ENCODE results near the gene SMURF2.
A peak's percentile ranks its signal among the peaks of the same experiment; 100 is the strongest.

Gene SMURF2

GRCh38 chr17:64519601-64520000 lies 142.5 kb downstream of the SMURF2 start:
- DNase-seq: no peak
- TF ChIP-seq, protein P1, sequence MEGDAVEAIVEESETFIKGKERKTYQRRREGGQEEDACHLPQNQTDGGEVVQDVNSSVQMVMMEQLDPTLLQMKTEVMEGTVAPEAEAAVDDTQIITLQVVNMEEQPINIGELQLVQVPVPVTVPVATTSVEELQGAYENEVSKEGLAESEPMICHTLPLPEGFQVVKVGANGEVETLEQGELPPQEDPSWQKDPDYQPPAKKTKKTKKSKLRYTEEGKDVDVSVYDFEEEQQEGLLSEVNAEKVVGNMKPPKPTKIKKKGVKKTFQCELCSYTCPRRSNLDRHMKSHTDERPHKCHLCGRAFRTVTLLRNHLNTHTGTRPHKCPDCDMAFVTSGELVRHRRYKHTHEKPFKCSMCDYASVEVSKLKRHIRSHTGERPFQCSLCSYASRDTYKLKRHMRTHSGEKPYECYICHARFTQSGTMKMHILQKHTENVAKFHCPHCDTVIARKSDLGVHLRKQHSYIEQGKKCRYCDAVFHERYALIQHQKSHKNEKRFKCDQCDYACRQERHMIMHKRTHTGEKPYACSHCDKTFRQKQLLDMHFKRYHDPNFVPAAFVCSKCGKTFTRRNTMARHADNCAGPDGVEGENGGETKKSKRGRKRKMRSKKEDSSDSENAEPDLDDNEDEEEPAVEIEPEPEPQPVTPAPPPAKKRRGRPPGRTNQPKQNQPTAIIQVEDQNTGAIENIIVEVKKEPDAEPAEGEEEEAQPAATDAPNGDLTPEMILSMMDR (IDR thresholded peaks at IDR 0.05): no peak
- peaks cover 86 to 97% (median 93%) of the 10 kb centered on the region in 3 donors for H3K36me3 ChIP-seq

DNA sequence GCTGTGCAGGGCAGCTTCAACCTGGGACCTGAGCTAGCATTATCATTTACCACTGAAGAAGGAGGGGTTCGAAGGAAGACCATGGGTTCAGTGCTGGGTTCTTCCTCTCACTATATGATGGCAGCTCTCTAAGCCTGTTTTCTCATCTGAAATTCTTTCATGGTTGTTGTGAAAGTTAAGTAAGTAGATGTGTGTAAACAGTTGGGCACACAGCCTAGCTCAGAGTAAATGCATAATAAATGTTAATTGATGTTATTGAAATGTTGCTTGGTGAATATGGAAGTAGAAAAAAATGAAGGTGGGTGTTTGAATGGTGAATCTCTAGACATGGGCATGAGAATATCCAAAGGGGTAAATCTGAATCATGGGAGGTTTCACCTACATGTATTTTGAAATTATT lies 146.3 kb downstream of the SMURF2 start:
- Histone ChIP-seq H3K4me1 (no peaks in the 10 kb centered on the region), H3K4me3 (no peak overlapping the region), H3K27me3 (no peaks in the 10 kb centered on the region), H3K9me3 (no peaks in the 10 kb centered on the region), H3K27ac (no peak overlapping the region), H3K36me3 (peaks cover 80 to 95% (median 84%) of the 10 kb centered on the region in 3 donors)
- intact Hi-C loops (cut with DNase I; ENCODE audit: low total_unique reads): no loop called here
- TF ChIP-seq, protein P1 (IDR thresholded peaks at IDR 0.05): no peak
- DNase-seq: no peak

More at GRCh38 chr17:64519601-64520000, 142.5 kb downstream of the SMURF2 start:
- no peaks in the 10 kb centered on the region for H3K9me3 ChIP-seq
- no peaks in the 10 kb centered on the region for H3K4me1 ChIP-seq
- no peak overlapping the region for H3K4me3 ChIP-seq
- H3K27me3 ChIP-seq: no peaks in the 10 kb centered on the region
- intact Hi-C loops (cut with DNase I; ENCODE audit: low total_unique reads): no loop called here
- no peak overlapping the region for H3K27ac ChIP-seq

DNA sequence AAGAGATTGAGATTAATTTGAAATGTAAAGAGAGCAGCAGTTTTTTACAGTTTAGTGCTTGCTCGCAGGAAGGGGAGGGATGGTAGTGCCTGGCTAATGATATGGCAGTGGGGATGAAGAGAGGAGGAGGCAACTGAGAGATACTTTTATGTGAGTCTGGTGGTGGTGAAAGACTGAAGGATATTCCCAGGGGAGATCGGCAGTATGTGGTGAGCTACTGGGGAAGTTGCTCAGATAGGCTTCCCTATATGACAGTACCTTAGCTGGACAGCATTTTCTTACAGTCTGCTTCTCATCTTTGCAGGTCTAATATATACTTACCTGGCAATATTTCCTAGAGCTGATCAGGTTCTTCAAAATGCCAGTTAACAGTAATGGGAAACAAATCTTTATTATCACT lies 146.7 kb downstream of the SMURF2 start:
- Histone ChIP-seq H3K36me3 (peaks cover 80 to 95% (median 84%) of the 10 kb centered on the region in 3 donors), H3K27me3 (no peaks in the 10 kb centered on the region), H3K4me1 (no peaks in the 10 kb centered on the region), H3K4me3 (no peak overlapping the region), H3K27ac (no peak overlapping the region), H3K9me3 (no peaks in the 10 kb centered on the region)
- no peak for DNase-seq
- intact Hi-C loops (cut with DNase I; ENCODE audit: low total_unique reads): no loop called here
- TF ChIP-seq, protein P1 (IDR thresholded peaks at IDR 0.05): no peak

GRCh38 chr17:64509179-64509578 lies 152.9 kb downstream of the SMURF2 start:
- intact Hi-C loops (cut with DNase I; ENCODE audit: low total_unique reads): no loop called here
- H3K27me3 ChIP-seq: no peaks in the 10 kb centered on the region
- no peak overlapping the region for H3K4me3 ChIP-seq
- no peak for DNase-seq
- H3K27ac ChIP-seq: no peak overlapping the region
- peaks cover 39 to 63% (median 44%) of the 10 kb centered on the region in 3 donors for H3K36me3 ChIP-seq
- TF ChIP-seq, protein P1 (IDR thresholded peaks at IDR 0.05): no peak
- H3K9me3 ChIP-seq: no peaks in the 10 kb centered on the region
- peaks cover 0 to 29% (median 19%) of the 10 kb centered on the region in 4 donors for H3K4me1 ChIP-seq

- Histone ChIP-seq H3K9me3 (no peaks in the 10 kb centered on the region), H3K27ac (peak overlapping the region in 1 of 2 donors; percentile 100), H3K4me1 (peaks cover 2 to 34% (median 23%) of the 10 kb centered on the region in 4 donors), H3K4me3 (no peak overlapping the region), H3K27me3 (no peaks in the 10 kb centered on the region), H3K36me3 (peaks cover 41 to 63% (median 45%) of the 10 kb centered on the region in 3 donors)
- no peak for DNase-seq
- TF ChIP-seq, protein P1 (IDR thresholded peaks at IDR 0.05): no peak
- intact Hi-C loops (cut with DNase I; ENCODE audit: low total_unique reads): no loop called here
These were observed 153.4 kb downstream of the SMURF2 start for GRCh38 chr17:64508683-64509082.

DNA sequence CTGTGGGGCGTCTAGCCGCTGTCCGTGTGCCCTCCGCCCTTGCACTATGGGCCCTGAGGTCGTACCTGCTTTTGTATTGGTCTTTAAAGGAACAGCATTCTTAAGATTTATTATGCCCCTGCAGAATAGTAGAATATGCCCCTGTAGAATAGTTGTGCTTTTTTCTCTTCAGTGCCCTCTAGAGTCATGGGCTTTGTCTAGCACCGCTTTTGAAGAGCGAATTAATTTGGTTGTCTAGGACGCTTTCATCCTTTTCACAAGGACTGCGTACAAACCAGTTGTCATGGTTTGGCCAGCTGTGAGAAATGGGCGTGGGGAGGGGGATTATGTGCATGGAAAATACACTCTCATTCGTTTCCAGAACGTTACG lies 154.7 kb downstream of the SMURF2 start:
- Histone ChIP-seq H3K4me3 (peak overlapping the region; percentile 88 to 97), H3K4me1 (peaks cover 8 to 47% (median 36%) of the 10 kb centered on the region in 4 donors), H3K27ac (peak overlapping the region; percentile 99 to 100), H3K27me3 (no peaks in the 10 kb centered on the region), H3K9me3 (no peaks in the 10 kb centered on the region), H3K36me3 (peaks cover 47 to 65% (median 48%) of the 10 kb centered on the region in 3 donors)
- intact Hi-C loops (cut with DNase I; ENCODE audit: low total_unique reads): no loop called here
- TF ChIP-seq, protein P1 (IDR thresholded peaks at IDR 0.05): peak; percentile 6 to 26
- DNase-seq: no peak

All from tibial artery (tissue), 4 donors.